Gastrocnemius medialis (tissue), 4 donors: ENCODE data around the gene RBKS.

Experiments
- POLR2A ChIP-seq, 2 donors: fragments of 450-650 bp; IDR thresholded peaks; one replicate each; pipeline ENCODE4 v1.6.1; 2017; ENCODE audit warnings: antibody characterized with exemption in 2 of 2, mild to moderate bottlenecking in 2 of 2, moderate library complexity in 2 of 2
- TF ChIP-seq, protein P1 (sequence below), 5 experiments: fragments of 450-650 bp in 3 of 5; fragments of 200-600 bp in 2 of 5; sonication (generic) in 2 of 5; IDR thresholded peaks in 4 of 5; conservative IDR thresholded peaks in 1 of 5; 1 replicate in 4 of 5; 2 replicates in 1 of 5; pipeline ENCODE4 v1.5.1; 2016 to 2019; ENCODE audit warnings: antibody characterized with exemption in 5 of 5, mild to moderate bottlenecking in 3 of 5, moderate library complexity in 3 of 5

DNA sequence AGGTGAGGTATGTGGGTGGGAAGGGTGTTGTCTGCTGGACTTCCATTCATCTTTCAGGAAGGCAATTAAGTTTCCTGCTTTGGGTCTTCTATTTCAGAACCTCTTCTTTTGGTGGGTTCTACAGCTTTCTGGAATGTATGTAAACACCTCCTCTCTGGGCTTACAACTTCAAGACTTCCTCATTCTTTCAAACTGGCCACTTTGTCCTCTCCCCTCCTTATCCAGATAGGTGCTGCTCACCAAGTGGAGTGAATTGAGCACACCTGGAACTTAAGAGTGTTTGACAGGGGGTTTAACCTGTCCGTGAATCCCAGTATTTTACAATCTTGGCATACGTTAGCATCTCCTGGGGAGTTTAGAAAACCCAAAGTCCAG, 123.9 kb downstream of the RBKS start:
- TF ChIP-seq, protein P1, sequence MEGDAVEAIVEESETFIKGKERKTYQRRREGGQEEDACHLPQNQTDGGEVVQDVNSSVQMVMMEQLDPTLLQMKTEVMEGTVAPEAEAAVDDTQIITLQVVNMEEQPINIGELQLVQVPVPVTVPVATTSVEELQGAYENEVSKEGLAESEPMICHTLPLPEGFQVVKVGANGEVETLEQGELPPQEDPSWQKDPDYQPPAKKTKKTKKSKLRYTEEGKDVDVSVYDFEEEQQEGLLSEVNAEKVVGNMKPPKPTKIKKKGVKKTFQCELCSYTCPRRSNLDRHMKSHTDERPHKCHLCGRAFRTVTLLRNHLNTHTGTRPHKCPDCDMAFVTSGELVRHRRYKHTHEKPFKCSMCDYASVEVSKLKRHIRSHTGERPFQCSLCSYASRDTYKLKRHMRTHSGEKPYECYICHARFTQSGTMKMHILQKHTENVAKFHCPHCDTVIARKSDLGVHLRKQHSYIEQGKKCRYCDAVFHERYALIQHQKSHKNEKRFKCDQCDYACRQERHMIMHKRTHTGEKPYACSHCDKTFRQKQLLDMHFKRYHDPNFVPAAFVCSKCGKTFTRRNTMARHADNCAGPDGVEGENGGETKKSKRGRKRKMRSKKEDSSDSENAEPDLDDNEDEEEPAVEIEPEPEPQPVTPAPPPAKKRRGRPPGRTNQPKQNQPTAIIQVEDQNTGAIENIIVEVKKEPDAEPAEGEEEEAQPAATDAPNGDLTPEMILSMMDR (IDR thresholded peaks at IDR 0.05 in 4 of 5, conservative IDR thresholded peaks at IDR 0.05 in 1 of 5): no peak
- TF ChIP-seq POLR2A (IDR thresholded peaks at IDR 0.05): no peak
